Effector CD8-positive, alpha-beta T cell (primary cell): ENCODE data around the gene SLC25A19.
A peak's percentile ranks its signal among the peaks of the same experiment; 100 is the strongest.
"Not testable (repeated sequence)": the region's sequence is repeated elsewhere in the genome, so short reads cannot be mapped to it uniquely, and the experiment has no call there.

Experiments used
- DNase-seq: peaks from one replicate; lab custom pipeline; 2025; lab: John Stamatoyannopoulos, UW

The SLC25A19 gene

DNA sequence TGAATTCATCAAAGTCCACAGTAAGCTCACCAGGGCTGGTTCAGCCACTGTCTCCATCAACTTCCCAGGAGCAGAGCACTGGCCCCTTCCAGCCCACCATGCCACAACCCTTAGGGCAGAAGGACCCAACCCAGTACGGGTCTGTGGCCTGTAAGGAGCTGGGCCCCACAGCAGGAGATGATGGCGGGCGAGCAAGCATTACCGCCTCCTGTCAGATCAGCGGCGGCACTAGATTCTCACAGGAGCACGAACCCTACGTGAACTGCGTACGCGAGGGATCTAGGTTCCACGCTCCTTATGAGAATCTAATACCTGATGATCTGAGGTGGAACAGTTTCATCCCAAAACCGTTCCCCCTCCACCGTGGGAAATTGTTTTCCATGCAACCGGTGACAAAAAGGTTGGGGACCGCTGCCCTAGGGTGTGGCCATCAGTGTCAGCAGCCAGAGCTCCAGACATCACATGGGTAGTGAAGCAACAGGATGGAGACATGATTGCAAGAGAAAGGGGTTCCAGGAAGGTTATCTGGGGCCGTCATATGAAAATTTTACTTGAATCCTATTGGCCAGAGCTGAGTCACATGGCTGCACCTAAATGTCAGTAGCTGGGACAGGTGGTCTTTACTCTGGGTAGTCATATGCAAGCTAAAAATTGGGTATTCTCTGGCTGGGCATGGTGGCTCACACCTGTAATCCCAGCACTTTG, 12.4 kb upstream of the SLC25A19 start:
- DNase-seq = no peak

DNA sequence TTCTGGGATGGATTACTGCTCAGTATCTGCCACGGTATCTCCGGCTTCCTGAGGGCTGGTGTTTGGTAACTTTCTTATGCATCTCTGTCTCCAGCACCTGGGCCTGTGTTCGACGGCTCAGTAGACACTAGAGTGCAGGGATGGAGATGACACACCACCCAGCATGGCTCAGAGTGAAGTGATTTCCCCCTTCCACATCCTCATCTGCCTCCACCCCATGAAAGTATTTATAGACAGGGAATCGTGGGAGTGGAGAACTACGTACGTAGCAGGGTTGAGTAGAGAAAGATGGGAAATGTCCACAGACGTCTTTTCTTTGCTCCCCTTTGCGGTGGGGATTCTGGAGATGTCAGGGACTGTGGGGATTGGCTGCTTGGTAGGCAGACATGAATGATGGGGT, 11.8 kb upstream of the SLC25A19 start:
- DNase-seq = no peak

DNA sequence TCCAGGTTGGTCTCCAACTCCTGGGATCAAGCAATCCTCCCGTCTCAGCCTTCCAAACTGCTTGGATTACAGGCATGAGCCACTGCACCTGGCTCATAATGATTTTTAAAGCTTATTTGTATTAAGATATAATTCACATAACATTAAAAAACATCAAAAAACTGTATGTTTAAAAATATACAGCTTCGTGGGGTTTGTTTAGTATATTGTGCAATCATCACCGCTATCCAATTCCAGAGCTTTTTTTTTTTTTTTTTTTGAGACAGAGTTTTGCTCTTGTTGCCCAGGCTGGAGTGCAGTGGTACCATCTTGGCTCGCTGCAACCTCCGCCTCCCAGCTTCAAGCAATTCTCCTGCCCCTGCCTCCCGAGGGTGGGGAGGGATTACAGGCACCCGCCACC, 11.0 kb upstream of the SLC25A19 start:
- no peak for DNase-seq

DNA sequence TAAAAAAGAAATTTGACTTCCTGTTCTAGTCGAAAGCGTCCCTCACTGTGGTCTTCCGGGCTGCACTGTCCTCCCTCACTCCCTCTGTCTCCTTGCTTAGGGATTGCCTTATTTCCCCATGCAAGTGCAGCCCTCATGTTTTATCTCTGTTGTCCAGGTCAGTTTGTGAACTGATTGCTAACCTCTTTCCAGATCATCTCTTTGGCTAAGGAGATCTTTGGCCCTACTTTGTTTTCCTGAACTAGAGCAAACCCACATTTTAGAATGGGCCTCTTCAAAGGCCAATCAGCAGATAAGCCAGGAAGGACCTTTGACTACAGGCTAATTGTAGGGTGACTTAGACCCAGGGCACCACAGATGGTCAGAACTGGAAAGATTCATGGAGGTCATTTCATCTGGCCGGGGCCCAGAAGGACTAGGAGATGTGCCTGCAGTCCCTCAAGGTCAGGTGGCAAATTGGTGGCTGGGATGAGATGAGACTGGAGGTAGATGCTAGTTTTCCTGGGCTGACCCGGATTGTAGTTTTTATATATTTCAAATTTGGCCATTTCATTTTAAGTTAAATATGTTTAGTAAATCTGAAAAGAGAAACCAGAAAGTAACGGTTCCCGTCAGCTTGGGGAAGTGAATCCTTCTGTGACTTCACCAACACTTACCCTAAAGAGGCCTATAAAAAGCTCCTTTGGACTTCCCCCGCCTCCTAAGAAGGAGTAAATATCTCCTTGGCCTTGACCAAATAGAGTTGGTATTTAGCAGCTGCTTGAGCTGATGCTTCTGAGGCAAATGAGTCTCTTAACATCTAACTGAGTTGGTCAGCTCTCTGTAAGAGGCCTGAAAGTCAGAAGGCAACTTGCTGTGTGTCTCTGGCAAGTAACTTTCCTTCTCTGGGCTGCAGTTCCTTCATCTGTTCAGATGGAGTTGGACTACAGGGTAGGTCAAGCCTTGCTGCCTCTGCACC, 6.2 kb upstream of the SLC25A19 start:
- no peak for DNase-seq

DNA sequence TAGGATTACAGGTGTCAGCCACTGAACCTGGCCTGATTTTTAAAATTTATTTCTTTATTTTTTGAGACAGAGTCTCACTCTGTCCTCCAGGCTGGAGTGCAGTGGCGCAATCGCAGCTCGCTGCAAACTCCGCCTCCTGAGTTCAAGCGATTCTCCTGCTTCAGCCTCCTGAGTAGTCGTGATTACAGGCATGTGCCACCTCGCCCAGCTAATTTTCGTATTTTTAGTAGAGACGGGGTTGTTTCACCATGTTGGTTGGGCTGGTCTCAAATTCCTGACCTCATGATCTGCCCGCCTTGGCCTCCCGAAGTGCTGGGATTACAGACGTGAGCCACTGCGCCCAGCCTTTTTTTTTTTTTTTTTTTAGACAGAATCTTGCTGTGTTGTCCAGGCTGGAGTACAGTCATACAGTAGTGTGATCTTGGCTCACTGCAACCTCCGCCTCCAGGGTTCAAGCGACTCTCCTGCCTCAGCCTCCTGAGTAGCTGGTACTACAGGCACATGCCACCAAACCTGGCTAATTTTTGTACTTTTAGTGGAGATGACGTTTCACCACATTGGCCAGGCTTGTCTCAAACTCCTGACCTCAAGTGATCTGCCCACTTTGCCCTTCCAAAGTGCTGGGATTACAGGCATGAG, 3.7 kb upstream of the SLC25A19 start:
- DNase-seq = not testable (repeated sequence)

DNA sequence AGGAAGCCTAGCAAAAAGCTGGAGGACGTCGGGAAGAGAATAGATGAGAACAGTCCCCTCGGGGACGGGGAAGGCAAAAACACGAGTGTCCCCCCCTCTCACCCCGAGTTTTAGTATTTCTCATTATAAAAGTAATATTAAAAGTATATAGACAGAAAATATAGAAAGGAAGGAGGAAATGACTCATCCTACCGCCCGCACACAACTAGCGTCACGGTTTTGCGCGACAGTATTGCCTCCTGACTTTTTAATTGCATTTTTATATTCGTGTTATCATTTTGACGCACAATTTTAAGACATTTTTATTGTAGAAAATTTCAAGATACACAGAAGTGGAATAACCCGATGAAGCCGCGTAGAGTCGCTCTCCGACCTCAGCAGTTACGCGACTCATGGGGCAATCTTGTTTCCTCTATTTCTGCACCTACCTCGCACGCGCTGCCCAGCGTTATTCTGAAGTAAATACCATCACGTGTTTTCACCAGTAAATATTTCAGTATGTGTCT, 652 bp upstream of the SLC25A19 start:
- peak; percentile 56 for DNase-seq

DNA sequence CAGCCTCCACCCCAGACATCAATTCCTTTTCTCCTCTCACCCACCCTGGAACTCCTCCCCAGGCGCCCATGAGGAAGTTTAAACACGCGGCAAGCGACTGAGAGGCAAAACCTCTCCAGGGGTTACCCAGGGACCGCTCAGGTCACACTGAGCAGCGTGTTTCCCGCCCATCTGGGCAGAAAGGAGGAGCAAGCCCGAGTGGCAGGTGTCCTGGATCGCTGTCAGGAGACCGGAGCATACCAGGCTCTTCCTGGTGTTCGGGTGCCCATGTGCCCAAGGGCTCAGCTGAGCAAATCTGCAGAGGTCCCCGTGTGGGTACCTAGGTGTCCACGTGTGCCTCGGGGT, 491 bp downstream of the SLC25A19 start:
- DNase-seq = peak; percentile 48

DNA sequence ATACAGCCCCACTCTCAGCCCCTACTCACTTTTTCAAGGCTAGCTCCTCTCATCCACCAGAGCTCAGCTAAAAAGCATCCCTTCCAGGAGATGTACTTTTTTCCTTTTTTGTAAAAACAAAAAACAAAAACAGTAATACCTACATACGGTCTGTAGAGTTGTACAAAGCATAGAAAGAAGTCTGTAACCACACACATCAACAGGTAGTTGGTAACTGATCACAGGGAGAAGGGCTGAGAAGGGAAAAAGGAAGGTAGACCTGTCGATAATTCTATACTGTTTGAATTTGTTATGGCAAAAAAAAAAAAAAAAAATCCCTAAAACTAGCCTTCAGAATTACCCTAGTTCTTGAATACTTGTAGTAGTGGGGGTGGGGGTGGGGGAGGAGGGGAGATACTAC, 874 bp downstream of the SLC25A19 start:
- DNase-seq = no peak

DNA sequence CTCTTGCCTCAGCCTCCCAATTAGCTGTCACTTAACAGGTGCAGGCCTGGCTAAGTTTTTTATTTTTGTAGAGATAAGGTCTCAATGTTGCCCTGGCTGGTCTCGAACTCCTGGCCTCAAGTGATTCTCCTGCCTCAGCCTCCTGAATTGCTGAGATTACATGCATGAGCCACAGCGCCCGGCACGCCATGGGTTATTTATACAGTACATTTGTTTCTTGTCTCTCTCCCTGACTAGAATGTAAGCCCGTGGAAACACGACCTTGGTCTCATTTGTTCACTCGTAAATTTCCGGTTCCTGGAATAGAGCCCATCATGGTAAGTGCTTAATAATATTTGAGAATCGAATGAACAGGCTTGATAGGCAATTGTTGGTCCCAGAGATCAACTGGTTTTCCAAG, 2.0 kb downstream of the SLC25A19 start:
- DNase-seq = no peak

DNA sequence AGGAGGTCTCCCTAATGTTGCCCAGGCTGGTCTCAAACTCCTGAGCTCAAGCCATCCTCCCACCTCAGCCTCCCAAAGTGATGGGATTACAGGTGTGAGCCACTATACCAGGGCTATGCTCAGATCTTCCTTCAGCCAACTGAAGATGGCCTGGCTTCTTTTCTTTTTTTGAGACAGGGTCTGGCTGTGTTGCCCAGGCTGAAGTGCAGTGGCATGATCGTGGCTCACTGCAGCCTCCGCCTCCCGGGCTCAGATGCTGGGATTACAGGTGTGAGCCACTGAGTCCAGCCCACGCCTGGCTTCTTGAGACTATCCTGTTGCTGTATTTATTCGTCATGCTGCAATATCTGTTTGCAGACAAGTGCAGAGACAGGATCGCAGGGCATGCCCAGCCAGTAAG, 4.1 kb downstream of the SLC25A19 start:
- DNase-seq = no peak

DNA sequence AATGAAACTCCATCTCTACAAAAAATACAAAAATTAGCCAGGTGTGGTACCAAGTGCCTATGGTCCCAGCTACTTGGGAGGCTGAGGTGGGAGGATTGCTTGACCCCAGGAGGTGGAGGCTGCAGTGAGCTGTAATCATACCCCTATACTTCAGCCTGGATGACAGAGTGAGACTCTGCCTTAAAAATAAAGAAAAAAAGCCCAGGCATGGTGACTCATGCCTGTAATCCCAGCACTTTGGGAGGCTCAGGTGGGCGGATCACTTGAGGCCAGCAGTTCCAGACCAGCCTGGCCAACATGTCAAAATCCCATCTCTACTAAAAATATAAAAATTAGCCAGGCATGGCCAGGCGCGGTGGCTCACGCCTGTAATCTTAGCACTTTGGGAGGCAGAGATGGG, 9.0 kb downstream of the SLC25A19 start:
- not testable (repeated sequence) for DNase-seq

DNA sequence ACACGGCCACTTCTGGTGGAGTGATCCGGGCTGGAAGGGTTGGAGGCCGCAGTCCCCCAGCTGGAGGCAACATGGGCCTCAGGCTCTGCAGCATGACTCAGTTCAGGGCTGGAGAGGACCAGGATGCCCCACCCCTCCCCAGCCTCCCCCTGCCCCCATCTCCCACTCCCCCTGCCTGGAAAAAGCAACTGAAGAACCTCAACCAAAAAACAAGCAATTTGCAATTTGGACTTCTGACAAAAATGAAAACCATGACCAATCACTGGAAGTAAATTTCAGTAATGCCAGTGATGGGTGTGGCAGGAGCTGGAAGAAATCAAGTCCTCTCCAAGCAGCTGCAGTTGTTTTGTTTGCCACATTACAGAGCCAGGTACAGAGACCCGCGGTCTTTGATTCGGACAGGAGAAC, 11.6 kb downstream of the SLC25A19 start:
- DNase-seq = no peak

DNA sequence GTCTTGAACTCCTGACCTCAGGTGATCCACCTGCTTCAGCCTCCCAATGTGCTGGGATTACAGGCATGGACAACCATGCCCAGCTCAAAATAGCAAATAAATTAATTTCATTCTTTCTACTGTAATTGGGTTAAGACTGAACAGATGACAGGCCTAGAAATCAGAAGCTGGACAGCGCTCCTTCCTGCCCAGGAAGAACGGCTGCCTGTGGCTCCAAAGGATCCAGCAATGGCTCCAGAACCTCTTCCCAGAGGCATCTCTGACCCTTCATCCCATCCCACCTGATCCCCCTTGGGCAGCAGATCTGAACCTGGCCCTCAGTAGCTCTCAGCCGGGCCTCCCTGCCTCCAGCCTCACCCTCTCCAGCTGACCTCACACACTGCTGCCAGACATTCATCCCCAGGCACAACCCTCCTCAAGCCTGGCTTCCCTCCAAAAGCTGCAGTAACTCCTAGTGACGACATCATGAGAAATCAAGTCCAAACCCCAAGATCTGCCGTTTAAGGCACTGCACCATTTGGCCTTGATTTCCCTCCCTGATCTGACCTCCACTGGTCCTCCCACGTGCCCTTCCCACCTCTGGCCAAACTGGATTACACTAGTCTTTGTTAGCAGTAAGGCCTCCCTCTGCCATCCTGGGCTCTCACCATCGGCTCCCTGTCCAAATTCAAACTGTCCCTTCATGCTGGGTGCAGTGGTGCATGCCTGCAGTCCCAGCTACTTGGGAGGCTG, 15.1 kb downstream of the SLC25A19 start:
- no peak for DNase-seq

DNA sequence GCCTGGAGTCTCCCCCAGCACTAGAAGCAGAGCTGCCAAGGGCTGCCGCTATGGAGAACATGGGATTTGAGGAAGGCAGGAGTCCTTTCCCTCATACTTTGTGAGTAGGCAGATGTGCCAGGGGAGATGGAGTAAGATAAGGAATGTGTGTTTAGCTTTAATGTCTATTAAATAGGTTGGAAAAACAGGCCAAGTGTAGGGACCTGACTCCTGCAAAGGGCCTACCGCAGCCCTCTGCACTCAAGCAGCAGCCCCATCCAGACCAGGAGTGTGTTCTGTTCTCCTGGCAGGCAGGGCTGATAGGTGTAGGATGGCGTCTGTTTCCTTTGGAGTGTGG, 16.4 kb downstream of the SLC25A19 start:
- DNase-seq = no peak

DNA sequence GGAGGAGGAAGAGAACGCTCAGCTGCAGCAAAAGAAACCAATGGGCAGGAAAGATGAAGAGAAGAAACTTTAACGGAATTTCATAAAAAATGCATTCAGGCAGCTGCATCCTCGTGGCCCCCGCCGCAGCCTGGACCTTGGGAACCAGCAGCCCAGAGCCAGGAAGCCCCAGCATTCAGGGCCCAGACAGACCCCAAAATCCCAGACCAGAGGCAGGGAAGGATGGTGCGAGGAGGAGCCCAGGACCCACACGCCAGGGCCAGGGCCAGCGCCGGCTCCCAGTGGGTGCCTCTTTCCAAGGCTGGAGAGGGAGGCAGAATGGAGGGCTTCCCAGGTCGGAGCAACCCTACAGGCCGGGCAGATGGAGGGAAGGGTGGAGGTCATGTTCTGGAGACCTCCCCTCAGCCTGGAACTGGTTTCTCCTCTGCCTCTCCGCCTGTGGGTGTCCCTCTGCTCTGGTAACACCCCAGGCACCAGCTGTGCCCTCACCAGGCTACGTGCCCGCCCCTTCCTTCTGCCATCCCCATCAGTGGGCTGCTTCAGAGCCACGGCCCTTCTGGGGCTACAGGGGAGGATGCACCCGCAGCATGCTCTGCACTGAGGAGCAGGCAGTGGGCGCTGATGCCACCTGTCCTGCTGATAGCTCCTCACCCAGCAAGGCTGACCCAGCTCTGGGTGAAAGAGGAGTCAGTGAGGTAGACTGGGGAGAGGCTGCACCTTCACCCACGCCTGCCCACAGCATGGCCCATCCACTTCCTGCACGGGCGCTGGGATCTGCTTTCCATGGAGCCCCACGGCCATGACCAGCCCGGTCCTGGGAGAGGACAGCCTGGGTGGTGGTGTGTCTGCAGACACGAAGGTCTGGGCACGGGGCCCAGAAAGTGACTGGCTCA, 17.0 kb downstream of the SLC25A19 start:
- no peak for DNase-seq

DNA sequence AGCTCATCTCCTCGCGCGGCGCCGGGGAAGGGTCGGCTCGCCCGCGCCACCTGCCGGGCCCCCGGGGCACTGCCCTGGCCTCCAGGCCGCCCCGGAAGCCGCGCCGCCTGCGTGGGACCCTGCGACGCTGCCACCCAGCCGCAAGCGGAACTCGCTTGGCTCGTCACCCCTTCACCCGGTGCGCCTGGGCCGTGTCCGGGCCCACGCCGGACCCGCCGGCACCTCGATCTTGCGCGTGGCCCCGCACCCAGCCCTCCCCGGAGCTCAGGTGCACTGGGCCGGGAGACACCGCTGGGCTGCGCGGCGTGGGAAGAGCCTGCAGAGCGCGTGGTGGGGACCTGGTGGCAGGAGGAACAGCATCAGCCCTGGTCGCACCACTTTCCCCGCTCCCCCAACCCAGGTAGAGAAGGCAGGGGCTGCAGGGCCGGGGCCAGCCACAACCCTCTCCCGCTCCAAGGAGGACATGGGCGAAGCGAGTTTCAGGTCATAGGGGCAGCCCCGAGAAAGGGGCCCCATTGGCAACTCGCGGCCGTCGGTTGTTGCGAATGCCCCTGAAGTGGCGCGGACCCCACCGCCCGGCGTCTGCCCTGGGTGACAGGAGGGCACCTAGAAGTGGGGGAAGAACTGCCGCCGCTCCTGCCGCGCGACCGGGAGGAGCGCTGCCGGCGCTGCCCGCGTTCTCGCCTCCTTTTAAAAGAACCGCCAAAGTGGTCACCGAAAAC, 17.8 kb downstream of the SLC25A19 start:
- DNase-seq = peak; percentile 72

DNA sequence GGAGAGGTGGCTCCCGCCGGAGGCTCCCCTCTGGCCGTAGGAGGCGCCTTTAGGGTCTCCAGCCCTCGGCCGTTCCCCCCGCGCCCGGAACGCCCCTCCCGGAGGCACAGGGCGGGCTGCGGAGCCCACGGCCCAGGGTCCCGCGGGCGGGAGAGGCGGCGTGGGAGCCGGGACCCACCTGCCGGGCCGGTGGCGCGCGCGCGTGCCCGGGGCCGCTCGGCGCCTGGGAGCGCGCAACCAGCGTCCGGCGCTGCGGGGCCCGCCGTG, 18.3 kb downstream of the SLC25A19 start, which contains the start of gene MIF4GD:
TSS of gene MIF4GD (minus strand) at position 266 of the 267 bp plus-strand sequence. CDS start 1,036 bp downstream, outside the sequence.
- DNase-seq = no peak

DNA sequence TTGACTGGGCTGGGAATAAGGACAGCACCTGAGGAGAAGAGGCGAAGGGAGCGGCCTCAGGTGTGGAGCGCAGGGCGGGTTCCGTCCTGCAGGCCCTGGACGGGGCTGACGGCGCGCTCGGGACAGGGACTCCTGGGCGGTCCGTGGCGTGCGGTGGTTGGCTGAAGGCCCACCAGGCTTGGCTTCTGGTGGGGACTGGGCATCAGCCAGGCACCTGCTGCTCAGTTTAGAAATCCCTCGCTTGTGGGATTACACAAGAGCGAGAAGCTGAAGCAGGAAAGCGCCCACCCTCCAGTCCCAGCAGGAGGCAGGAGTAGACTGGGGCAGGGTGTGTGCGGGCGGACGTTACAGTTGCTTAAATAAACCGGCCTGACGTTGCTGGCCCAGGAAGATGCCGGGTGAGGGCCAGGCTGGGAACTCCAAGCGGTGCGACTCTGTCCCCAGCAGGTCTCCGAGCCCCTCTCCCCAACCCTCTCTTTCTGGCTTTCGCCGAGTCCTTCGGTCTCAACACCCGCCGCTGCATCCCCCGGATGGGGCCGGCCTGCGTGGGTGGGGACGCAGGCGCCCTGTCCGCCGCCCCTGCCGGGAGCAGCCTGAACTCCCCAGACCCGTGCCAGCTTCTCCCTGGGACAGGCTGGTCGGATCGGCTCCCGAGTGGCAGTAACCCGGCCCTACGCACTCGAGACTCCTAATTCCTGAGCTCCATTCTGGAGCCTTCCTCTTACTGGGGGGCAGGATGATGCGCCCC, 18.8 kb downstream of the SLC25A19 start:
- peak; percentile 28 for DNase-seq

DNA sequence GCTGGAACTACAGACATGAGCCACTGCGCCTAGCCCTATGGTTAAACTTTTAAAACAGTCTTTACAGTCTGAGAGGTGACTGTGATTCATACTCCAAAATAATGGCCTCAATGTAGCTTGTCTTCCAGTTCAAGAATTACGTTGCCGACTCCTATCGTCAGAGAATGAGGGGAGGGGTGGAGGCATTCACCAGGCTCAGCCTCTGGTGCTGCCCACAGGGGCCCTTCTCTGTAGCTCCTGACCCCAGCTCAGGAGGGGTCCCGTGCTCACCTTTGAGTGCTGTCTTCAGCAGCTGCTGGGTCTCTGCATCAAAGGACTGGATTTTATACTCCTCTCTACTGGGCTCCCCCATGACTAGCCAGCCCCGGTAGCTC, 19.4 kb downstream of the SLC25A19 start:
- no peak for DNase-seq
